Right lobe of liver (tissue), 6 donors: ENCODE measurements around the gene SPNS3. TPM values are rescaled to one million over a fixed set of nuclear protein-coding genes. Genes with fewer than 3 reads are reported as not detected.
A peak's percentile ranks its signal among the peaks of the same experiment; 100 is the strongest.

Experiments
- ATAC-seq, 4 donors: fragments of 200-7000 bp; cut with Tn5 transposase; one replicate each; pipeline ENCODE4 v1.9.1; 2020; ENCODE audit warnings: mild to moderate bottlenecking in 4 of 4, moderate library complexity in 4 of 4
- DNase-seq, 3 donors: peaks; one replicate each; pipeline ENCODE4 v3.0.0-alpha.2; 2020
- H3K27ac ChIP-seq, 3 donors: fragments of 200-600 bp; one replicate each; pipeline ENCODE4 v1.8.0; 2022
- H3K27me3 ChIP-seq, 2 donors: fragments of 200-600 bp; one replicate each; pipeline ENCODE4 v1.8.0; 2022
- H3K36me3 ChIP-seq, 4 donors: fragments of 200-600 bp; sonication (generic) in 1 of 4; one replicate each; pipeline versions ENCODE4 v1.5.1 to v1.8.0; 2017 to 2022; ENCODE audit warnings: control low read depth in 1 of 4
- H3K4me1 ChIP-seq, 4 donors: fragments of 200-600 bp; sonication (generic) in 1 of 4; one replicate each; pipeline versions ENCODE4 v1.5.1 to v1.8.0; 2017 to 2022; ENCODE audit warnings: control low read depth in 1 of 4
- H3K4me3 ChIP-seq, 3 donors: fragments of 200-600 bp; one replicate each; pipeline ENCODE4 v1.8.0; 2022
- H3K9me3 ChIP-seq, 4 donors: fragments of 200-600 bp; sonication (generic) in 1 of 4; one replicate each; pipeline versions ENCODE4 v1.5.1 to v1.8.0; 2017 to 2022; ENCODE audit warnings: control low read depth in 1 of 4
- CTCF ChIP-seq, 4 donors: fragments of 200-600 bp in 3 of 4; fragments of 450-650 bp in 1 of 4; IDR thresholded peaks; one replicate each; pipeline versions ENCODE4 v1.5.1 to v1.8.0; 2016 to 2022; ENCODE audit warnings: antibody characterized with exemption in 4 of 4, mild to moderate bottlenecking in 2 of 4
- POLR2A ChIP-seq: fragments of 450-650 bp; IDR thresholded peaks from one replicate; pipeline ENCODE4 v1.6.1; 2017; ENCODE audit warnings: antibody characterized with exemption, mild to moderate bottlenecking
- WGBS: methylation state at CpG from one replicate; pipeline ENCODE4 v1.1.6; 2018; ENCODE audit warnings: low coverage, low lambda C conversion rate; ENCODE audit not compliant: insufficient coverage; ENCODE audit errors: missing lambda C conversion rate; 5-methylcytosine and 5-hydroxymethylcytosine counted together
- intact Hi-C, 2 donors: fragments of 100-400 bp; cut with DNase I; formaldehyde crosslinking; loops; one replicate each; pipeline versions ENCODE4 v1.11.2 to v1.14.1; 2022
- total RNA-seq, 6 experiments: library from RNA; depleted of rRNA in 2 of 6; stranded (reverse); fragments of >200 nt in 2 of 6; fragmentation: NEBNext Ultra II Directional in 3 of 6; extraction: Animal tissue kit (Norgen Biotek cat#: 25700) in 3 of 6; gene quantifications; one replicate each; pipeline versions ENCODE4 v1.1.0 to v1.2.4, GENCODE V29; 2016 to 2023
- donor health status: DM: no; HTN: yes; CAD: no.
- donor health status: DM: no; HTN: no; CAD: no.
- donor health status: DM: no; HTN: no; CAD: no.
- donor health status: DM: no; HTN: yes; CAD: no.
- donor health status: DM: no; HTN: yes; CAD: no.

SPNS3 gene
- total RNA-seq, 6 experiments from 2014 or later, result not detected

GRCh38 chr17:4502466-4503154 lies 68.9 kb downstream of the SPNS3 start:
- TF ChIP-seq CTCF (IDR thresholded peaks at IDR 0.05), result no peak
- no peak for TF ChIP-seq POLR2A
- Histone ChIP-seq H3K4me3 (no peak overlapping the region), H3K4me1 (peaks cover 0 to 9% (median 4%) of the 10 kb centered on the region in 4 donors), H3K27me3 (no peaks in the 10 kb centered on the region), H3K9me3 (no peaks in the 10 kb centered on the region), H3K27ac (no peak overlapping the region), H3K36me3 (no peaks in the 10 kb centered on the region)
- ATAC-seq (no peak), DNase-seq (no peak)
- WGBS, result 78% methylated on average over 15 of the region's 18 CpGs
- intact Hi-C loops, result loop anchor here in 1 of 2 donors (10.0 kb wide), 1 partner anchor 78 kb away; no protein-coding TSS in a partner anchor

- DNase-seq (no peak), ATAC-seq (no peak)
- H3K4me3 ChIP-seq, result no peak overlapping the region
- WGBS, result 86% methylated on average over 2 of the region's 4 CpGs
- TF ChIP-seq POLR2A, result no peak
- TF ChIP-seq CTCF (IDR thresholded peaks at IDR 0.05), result no peak
- intact Hi-C loops, result loop anchor here in 1 of 2 donors (10.0 kb wide), 1 partner anchor 79 kb away; no protein-coding TSS in a partner anchor
- no peaks in the 10 kb centered on the region for H3K36me3 ChIP-seq
- no peaks in the 10 kb centered on the region for H3K27me3 ChIP-seq
- peaks cover 0 to under 1% (median 0%) of the 10 kb centered on the region in 4 donors for H3K4me1 ChIP-seq
- H3K9me3 ChIP-seq, result no peaks in the 10 kb centered on the region
- no peak overlapping the region for H3K27ac ChIP-seq
Measured at GRCh38 chr17:4503283-4504025, 69.7 kb downstream of the SPNS3 start.

- Histone ChIP-seq H3K4me1 (no peaks in the 10 kb centered on the region), H3K27me3 (no peaks in the 10 kb centered on the region), H3K9me3 (no peaks in the 10 kb centered on the region), H3K27ac (no peak overlapping the region), H3K36me3 (no peaks in the 10 kb centered on the region), H3K4me3 (no peak overlapping the region)
- 62% methylated on average over 3 of the region's 5 CpGs for WGBS
- intact Hi-C loops, result loop anchor here in 1 of 2 donors (10.0 kb wide), 1 partner anchor 79 kb away; no protein-coding TSS in a partner anchor
- ATAC-seq (no peak), DNase-seq (no peak)
- TF ChIP-seq CTCF (IDR thresholded peaks at IDR 0.05) (no peak), POLR2A (no peak)
Measured at GRCh38 chr17:4504188-4504587, 70.4 kb downstream of the SPNS3 start.

- no peak for TF ChIP-seq POLR2A
- TF ChIP-seq CTCF (IDR thresholded peaks at IDR 0.05), result no peak
- Histone ChIP-seq H3K36me3 (no peaks in the 10 kb centered on the region), H3K4me3 (no peak overlapping the region), H3K27me3 (no peaks in the 10 kb centered on the region), H3K4me1 (no peaks in the 10 kb centered on the region), H3K27ac (no peak overlapping the region), H3K9me3 (no peaks in the 10 kb centered on the region)
- ATAC-seq (peak; percentile 14 to 34 (median 24)), DNase-seq (no peak)
- intact Hi-C loops, result loop anchor here in 1 of 2 donors (10.0 kb wide), 1 partner anchor 80 kb away; no protein-coding TSS in a partner anchor
- WGBS, result 100% methylated on average over 1 of the region's 5 CpGs
Measured at GRCh38 chr17:4505187-4505586, 71.4 kb downstream of the SPNS3 start.
